HG02623 (cell line): ENCODE data around the gene CSGALNACT2.

ENCODE experiments used
- ATAC-seq: cut with Tn5 transposase; IDR thresholded peaks from one replicate; pipeline ENCODE4 v1.9.1; 2021; ENCODE audit warnings: moderate library complexity; ENCODE audit not compliant: unreplicated experiment

The CSGALNACT2 gene

DNA sequence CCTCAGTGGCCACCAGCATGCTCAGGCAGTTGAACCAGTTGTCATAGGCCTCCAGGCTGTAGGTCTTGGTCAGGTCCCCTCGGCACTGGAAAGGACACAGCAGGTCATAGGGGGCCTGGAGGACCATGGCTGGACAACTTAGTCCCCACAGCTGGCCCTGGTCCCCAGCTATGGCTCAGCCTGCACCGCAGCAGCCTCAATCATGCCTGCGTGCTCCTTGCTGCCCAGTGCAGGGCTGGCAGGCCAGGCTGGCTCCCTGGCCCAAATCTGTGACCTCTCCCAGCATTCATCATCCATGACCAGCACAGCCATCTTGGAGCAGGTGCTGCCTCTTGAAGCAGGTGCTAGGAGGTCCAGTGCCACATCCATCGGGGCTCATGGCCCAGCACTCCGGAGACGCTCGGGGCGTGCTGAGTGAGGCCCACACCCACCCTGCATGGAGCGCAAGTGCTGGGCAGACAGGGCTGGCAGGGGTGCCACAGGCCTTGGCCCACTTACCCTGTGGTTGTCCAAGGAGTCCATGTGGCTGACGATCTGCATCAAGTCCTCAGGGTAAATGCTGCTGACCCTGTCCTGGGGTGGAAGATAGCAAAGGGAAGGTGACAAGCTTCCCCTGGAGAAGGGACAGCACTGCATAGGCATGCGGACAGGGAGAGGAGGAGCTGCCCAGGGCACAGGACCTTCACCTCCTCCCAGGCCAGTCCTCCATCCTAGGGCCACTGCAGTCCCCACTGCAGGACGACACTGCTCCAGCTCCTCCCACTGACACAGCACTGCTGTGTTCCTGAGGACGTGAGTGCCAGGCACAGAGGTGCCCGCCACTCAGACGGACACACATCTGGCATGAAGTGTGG lies 61.7 kb downstream of the CSGALNACT2 start:
- no peak for ATAC-seq

GRCh38 chr10:43200538-43201390 lies 62.5 kb downstream of the CSGALNACT2 start:
- ATAC-seq: no peak

DNA sequence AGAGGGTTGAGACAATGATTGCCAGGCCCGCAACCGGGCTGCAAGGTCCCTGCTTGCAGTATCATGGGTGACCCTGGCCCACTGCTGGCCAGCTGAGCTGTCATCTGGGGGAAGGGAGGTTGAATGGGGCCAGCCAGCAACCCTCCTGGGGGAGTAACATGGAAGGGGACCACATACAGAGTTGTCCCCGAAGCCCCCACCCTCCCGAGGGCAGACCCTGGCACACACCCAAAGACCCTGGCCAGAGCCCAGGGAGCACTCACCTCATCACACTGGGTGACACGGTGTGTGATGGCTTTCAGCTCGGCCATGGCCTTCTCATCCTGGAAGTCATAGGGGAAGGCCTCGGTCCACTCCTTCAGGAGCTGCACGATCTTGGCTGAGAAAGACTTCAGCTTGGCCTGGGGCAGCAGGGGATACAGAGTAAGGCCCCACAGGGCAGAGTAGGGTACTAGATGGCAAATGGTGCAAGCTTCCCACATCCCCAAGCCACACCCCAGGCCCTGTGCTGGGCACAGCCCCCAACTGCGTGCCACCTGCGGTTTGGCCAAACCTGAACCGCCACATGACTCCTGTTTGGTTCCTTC lies 63.4 kb downstream of the CSGALNACT2 start:
- no peak for ATAC-seq

GRCh38 chr10:43202224-43202656 lies 64.0 kb downstream of the CSGALNACT2 start:
- peak; percentile 40 for ATAC-seq

DNA sequence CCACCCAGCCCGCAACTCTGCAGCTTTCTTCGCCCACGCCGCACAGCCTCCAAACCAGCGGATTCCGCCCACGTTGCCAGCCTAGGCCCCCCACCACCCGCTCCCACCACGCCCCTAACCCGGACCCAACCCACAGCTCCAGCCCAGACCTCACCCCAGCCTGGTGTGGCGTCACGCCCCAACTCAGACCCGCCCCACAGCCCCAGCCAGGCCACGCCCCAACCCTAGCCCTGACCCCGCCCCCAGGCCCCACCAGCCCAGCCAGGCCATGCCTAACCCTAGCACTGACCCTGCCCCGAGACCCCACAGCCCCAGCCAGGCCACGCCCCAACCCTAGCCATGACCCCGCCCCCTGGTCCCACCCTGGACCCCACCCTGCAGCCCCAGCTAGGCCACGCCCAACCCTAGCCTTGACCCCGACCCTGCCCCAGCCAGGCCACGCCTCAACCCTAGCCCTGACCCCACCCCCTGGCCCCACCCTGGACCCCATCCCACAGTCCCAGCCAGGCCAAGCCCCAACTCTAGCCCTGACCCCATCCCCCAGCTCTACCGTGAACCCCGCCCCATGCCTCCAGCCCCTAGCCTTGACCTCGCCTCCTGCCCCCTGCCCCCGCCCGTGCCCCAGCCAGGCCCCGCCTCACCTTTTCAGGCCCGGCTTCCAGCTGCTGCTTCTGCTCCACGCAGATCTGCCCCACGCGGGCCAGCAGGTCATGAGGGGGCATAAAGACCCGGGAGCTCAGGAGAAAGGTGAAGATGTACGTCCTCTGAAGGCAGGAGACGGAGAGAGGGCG lies 64.6 kb downstream of the CSGALNACT2 start:
- ATAC-seq: no peak

DNA sequence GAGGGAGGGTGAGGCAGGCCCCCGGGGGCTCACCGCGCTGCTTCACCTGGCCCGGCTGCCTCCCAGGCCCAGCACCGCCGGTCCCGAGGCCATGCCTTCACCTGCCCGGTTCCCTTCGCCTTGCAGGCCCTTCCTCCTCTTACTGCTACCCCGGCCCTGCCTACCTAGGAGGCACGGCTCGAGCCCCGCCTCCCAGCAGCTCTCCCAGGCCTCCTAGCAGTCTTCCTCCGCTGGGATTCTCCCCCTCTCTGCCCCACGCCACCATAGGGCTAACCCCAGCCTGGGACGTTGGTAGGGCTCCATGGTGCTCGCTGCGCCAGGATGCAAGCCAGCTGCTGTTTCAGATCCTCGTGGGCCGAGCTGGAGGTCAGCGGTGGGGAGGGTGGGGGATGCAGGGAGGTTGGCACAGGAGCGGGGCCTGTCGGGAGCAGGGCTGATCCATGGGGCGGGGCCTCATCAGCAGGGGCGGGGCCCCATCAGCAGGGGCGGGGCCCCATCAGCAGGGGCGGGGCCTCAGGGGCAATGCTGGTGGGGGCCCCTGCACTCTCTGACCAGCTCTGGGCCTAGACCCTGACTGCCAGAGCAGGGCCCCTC lies 65.3 kb downstream of the CSGALNACT2 start:
- ATAC-seq: peak; percentile 25

GRCh38 chr10:43204042-43204942 lies 66.0 kb downstream of the CSGALNACT2 start:
- ATAC-seq: no peak

- peak; percentile 72 for ATAC-seq
These were observed 66.9 kb downstream of the CSGALNACT2 start for GRCh38 chr10:43204943-43205671.

DNA sequence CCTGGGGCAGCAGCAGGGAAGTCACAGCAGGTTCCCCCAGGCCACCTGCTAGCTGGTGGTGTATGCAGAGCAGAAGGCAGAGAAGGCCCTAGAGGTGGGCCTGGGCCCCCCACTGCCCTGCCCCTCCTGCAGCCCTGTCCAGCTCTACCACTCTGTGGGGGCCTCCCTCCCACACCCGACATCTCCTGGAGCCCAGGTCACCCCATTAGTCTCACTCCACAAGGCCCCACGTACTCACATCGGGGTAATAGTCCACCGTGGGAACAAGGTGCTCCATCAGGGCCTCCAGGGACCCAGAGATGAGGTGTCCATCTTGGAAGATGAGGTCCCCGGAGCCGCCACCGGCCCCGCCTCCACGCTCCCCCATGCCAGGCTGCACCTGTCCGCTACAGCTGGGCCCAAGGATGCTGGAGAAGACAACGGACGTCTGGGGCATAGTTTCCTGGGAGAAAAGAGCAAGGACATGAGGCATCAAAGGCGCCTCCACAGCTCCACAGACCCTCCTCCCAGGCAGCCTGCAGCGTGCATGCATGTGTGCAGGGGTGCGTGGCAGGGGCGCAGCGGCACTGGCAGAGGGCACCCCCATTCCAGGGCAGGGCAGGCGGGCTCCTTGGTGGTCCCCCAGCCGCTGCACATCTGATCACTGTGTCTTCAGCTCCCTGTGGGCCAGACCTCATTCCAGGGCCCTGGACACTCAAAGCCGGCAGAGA lies 67.6 kb downstream of the CSGALNACT2 start:
- ATAC-seq: no peak

- ATAC-seq: no peak
These were observed 68.4 kb downstream of the CSGALNACT2 start for GRCh38 chr10:43206391-43207235.

DNA sequence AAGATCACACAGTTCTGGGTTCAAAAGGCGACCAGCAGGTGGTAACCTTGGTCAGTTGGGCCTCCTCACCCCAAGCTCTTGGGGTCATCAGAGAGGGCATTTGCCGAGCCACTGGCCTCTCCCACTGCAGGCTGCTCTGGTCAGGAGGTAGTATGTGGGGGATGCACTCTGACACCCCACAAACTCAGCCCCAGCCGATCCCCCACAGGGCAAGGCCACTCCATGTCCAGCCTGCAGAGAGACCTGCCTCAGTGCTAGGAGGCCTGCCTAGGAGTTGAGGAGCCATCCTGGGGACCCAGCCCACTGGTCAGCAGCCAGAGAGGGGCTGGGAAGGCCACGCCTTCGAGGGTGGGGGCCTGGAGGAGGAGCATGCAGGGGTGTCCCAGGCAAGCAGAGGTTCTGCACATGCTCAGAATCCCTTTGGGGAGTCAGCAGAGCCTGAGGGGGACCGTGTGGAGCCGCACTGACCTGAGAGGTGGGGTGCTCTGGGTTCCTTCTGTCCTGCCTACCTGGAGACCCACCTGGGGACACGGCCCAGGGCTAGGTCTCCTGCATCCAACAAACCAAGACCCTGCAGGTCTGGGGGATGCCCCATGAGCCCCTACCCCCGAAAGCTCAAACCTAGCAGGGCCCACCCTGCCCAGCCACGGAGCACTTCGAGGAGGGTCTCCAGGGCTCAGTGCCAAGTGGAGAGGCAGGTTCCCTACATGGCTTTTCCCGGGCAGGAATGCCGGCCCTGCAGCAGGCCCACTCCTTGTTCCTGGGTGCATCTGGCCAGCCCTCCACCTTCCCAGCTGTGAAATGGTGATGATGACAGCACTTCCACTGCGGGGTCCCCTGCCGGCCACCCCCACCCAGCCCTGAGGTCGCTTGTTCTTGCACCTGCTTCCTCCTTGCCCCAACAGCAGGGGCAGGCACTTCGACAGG lies 70.2 kb downstream of the CSGALNACT2 start:
- ATAC-seq: no peak

- ATAC-seq: no peak
These were observed 70.8 kb downstream of the CSGALNACT2 start for GRCh38 chr10:43209074-43209455.

DNA sequence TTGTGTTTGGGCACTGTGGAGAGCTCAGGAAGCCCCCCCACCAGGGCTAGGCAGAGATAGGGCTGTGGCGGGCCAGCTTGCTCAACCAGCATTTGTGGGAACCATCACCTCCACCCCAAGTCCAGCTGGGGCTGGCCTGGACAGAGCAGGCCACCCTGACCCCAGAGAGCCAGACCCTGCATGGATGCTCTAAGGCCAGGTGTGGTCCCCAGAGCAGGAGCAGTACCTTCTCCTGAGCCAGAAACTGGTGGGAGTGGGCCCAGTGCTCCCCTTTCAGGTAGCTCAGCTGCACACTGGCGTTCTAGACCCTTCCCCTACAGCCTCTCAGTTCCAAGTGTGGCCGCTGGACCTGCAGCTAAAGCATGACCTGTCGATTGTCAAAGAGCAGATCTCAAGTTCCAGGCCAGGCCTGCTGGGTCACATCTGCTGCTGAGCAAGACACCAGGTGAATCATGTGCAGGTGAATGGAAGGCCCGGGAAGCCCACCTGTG lies 71.5 kb downstream of the CSGALNACT2 start:
- no peak for ATAC-seq

DNA sequence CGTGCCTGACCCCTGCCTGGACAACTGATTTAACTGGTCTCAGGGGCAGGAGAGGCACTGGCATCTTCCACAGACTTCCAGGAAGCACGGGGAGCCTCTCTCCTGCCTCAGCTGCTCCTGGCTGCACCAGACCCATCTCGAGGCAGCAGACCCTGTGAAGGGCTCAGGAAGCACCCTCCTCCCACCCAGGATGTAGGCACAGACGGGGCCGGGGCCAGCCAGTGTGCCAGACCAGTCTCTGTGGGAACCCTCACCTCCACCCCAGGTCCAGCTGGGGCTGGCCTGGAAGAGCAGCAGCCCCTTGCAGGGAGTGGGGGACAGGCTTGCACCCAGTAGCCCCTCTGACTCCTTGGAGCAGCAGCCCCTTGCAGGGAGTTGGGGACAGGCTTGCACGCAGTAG lies 72.3 kb downstream of the CSGALNACT2 start:
- no peak for ATAC-seq

- no peak for ATAC-seq
These were observed 72.8 kb downstream of the CSGALNACT2 start for GRCh38 chr10:43211030-43211429.
